Heart right ventricle (tissue), 16 donors: Measurements from ENCODE around the gene SH2D2A. TPM values are rescaled to one million over a fixed set of nuclear protein-coding genes. Genes with fewer than 3 reads are reported as not detected.

Source experiments
- ATAC-seq, 8 donors: fragments of 200-7000 bp; cut with Tn5 transposase; one replicate each; pipeline ENCODE4 v1.9.1; 2020; ENCODE audit warnings: mild to moderate bottlenecking in 8 of 8, moderate library complexity in 8 of 8, moderate number of reproducible peaks in 1 of 8
- DNase-seq, 2 donors: peaks; one replicate each; pipeline ENCODE4 v3.0.0-alpha.2; 2020
- H3K27ac ChIP-seq, 10 donors: fragments of 200-600 bp; sonication (generic) in 2 of 10; one replicate each; pipeline versions ENCODE4 v1.5.0 to v1.8.0; 2020 to 2022; ENCODE audit warnings: mild to moderate bottlenecking in 3 of 10
- H3K27me3 ChIP-seq, 7 donors: fragments of 200-600 bp; one replicate each; pipeline ENCODE4 v1.8.0; 2021 to 2022; ENCODE audit warnings: mild to moderate bottlenecking in 2 of 7
- H3K36me3 ChIP-seq, 9 donors: fragments of 200-600 bp; sonication (generic) in 1 of 9; one replicate each; pipeline versions ENCODE4 v1.5.0 to v1.8.0; 2020 to 2022; ENCODE audit warnings: mild to moderate bottlenecking in 2 of 9
- H3K4me1 ChIP-seq, 9 donors: fragments of 200-600 bp; sonication (generic) in 1 of 9; one replicate each; pipeline versions ENCODE4 v1.5.0 to v1.8.0; 2020 to 2022; ENCODE audit warnings: mild to moderate bottlenecking in 4 of 9
- H3K4me3 ChIP-seq, 10 donors: fragments of 200-600 bp; sonication (generic) in 2 of 10; one replicate each; pipeline versions ENCODE4 v1.5.0 to v1.8.0; 2020 to 2022; ENCODE audit warnings: mild to moderate bottlenecking in 7 of 10, moderate library complexity in 2 of 10
- H3K9me3 ChIP-seq, 11 donors: fragments of 200-600 bp in 10 of 11; sonication (generic) in 2 of 11; one replicate each; pipeline versions ENCODE4 v1.5.0 to v1.8.0; 2013 to 2022; ENCODE audit warnings: mild to moderate bottlenecking in 2 of 11, control low read depth in 1 of 11, moderate library complexity in 1 of 11
- WGBS, 2 donors: extraction: QIAGEN DNeasy Blood & Tissue Kit; methylation state at CpG; one replicate each; pipeline ENCODE4 v1.1.7; 2013; ENCODE audit warnings: inconsistent platforms in 1 of 2; 5-methylcytosine and 5-hydroxymethylcytosine counted together
- intact Hi-C, 10 donors: fragments of 100-400 bp; cut with DNase I; formaldehyde crosslinking; loops; one replicate each; pipeline versions ENCODE4 v1.11.1 to v1.14.2; 2022
- polyA plus RNA-seq, 2 donors: library from polyadenylated mRNA; stranded (reverse); fragments of 200-250 nt; gene quantifications; one replicate each; pipeline ENCODE4 v1.2.3, GENCODE V29; 2013
- total RNA-seq, 10 donors: library from RNA; stranded (reverse); fragmentation: NEBNext Ultra II Directional in 3 of 10; extraction: Animal tissue kit (Norgen Biotek cat#: 25700) in 3 of 10; gene quantifications; one replicate each; pipeline versions ENCODE4 v1.2.1 to v1.2.4, GENCODE V29; 2021 to 2023
- TF ChIP-seq, protein P1 (sequence below), 9 donors: fragments of 200-600 bp; sonication (generic) in 2 of 9; IDR thresholded peaks; one replicate each; pipeline versions ENCODE4 v1.5.0 to v1.8.0; 2021 to 2022; ENCODE audit warnings: antibody characterized with exemption in 9 of 9, mild to moderate bottlenecking in 5 of 9, moderate library complexity in 1 of 9
- donor health status: Arrhythmogenic right ventricular cardiomyopathy.
- donor health status: ischemic (EF 13 %, LVEDD 7.1; RV severe dilation, severe dysfunction).
- donor health status: healthy with polysubstance abuse.
- donor health status: DM: no; HTN: yes; CAD: no.
- donor health status: DM: no; HTN: no; CAD: no.
- donor health status: ischemic (EF 25% LVEDD 6.9; RV normal size, moderate dysfunction).
- donor health status: ischemic (EF 25% LVEDD 5.7; RV mildly dilated, moderate dysfunction).
- donor health status: healthy.
- donor health status: DM: yes; HTN: yes; CAD: no.
- donor health status: Ischemic cardiomyopathy.
- donor health status: ischemic (EF 35%, LVEDD 5.7; RV mildly dilated, moderate dysfunction).
- donor health status: nonischemic (EF 11% LVEDD 7.7; RV severe dilation, severe dysfunction).
- donor health status: DM: yes; HTN: yes; CAD: no.
- donor health status: PGD.
- donor health status: ischemic (EF 29% LVEDD 5.4; RV normal size, mild dysfunction).
- donor health status: nonischemic (EF 23%, LVEDD 6.1; RV moderate dilation, normal function).

SH2D2A gene
- total and polyA plus RNA-seq, 12 donors: 0.50 to 4.4 (median 0.81) TPM; not detected in 1

DNA sequence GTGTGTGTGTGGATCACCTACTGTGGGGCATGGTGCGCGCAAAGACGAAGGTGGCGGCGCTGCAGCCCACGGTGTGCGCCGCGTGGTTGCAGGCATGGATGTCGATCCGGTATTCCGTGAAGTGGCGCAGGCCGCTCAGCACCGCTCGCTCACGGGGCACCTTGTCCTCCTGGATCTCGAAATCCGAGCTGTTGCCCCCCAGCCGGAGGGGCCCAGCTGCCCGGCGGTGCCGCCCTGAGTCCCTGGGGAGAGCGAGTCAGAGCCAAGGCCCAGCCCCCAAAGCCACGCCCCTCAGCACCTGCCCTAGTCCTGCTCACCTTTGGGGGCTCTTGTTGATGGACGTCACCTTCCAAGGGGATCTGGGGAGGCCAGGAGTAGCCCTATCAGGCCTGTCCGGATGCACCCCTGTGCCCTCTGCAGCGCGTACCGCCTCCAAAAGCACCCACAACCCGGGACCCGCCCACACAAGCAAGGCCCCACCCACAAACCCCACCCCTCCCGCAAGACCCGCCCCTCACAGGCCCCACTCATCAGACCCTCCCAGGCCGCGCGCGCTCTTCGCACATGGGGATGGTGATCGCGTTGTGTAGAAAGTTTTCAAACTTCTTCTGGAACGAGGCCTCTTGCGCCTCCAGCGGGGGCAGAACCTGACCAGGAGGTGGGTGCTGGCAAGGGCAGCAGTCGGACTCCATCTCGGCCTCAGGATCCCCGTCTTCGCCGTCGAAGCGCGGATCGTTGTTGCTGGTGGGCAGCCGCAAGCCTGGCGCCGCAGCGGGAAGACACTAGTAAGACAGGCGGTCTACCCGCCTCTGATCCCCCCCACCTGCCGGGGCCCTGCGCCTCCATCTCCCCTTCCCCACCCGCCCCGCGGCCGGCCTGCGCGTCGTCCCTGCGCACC, 28.7 kb upstream of the SH2D2A start:
- ATAC-seq (peak in 1 of 8 donors; percentile 11), DNase-seq (no peak)
- TF ChIP-seq, protein P1, sequence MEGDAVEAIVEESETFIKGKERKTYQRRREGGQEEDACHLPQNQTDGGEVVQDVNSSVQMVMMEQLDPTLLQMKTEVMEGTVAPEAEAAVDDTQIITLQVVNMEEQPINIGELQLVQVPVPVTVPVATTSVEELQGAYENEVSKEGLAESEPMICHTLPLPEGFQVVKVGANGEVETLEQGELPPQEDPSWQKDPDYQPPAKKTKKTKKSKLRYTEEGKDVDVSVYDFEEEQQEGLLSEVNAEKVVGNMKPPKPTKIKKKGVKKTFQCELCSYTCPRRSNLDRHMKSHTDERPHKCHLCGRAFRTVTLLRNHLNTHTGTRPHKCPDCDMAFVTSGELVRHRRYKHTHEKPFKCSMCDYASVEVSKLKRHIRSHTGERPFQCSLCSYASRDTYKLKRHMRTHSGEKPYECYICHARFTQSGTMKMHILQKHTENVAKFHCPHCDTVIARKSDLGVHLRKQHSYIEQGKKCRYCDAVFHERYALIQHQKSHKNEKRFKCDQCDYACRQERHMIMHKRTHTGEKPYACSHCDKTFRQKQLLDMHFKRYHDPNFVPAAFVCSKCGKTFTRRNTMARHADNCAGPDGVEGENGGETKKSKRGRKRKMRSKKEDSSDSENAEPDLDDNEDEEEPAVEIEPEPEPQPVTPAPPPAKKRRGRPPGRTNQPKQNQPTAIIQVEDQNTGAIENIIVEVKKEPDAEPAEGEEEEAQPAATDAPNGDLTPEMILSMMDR (IDR thresholded peaks at IDR 0.05): no peak
- peaks cover 0 to 17% (median 9%) of the 10 kb centered on the region in 9 donors for H3K4me1 ChIP-seq
- H3K36me3 ChIP-seq: no peaks in the 10 kb centered on the region
- H3K4me3 ChIP-seq: no peak overlapping the region
- intact Hi-C loops: loop anchor here in 1 of 10 donors (10.0 kb wide), 1 partner anchor 79 kb away; the partner anchor contains the start of gene LRRC71
- H3K27ac ChIP-seq: no peak overlapping the region
- no peaks in the 10 kb centered on the region for H3K9me3 ChIP-seq
- peaks cover 3 to 92% (median 80%) of the 10 kb centered on the region in 7 donors for H3K27me3 ChIP-seq
- 9 to 11% methylated on average over 63 to 69 of the region's 69 CpGs for WGBS, 2 donors

DNA sequence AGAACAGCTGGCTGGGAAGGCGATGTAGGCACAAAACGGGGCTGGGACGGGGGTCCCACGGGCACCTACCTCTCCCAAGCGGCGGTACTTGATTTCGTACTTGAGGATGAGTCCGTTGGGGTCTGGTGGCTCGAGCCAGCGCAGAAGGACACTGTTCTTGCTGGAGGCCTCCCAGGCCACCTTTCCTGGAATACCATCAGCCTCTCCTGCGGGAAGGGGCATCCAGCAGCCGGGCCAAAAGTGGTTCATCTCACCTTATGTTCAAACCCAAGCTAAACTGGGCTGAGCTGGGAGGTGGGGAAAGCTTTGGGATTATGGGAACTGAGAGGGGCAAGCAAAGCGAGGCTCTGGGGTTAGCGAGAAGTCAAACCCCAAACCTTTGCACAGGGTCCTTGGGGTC, 28.0 kb upstream of the SH2D2A start:
- no peaks in the 10 kb centered on the region for H3K36me3 ChIP-seq
- H3K9me3 ChIP-seq: no peaks in the 10 kb centered on the region
- H3K27me3 ChIP-seq: peaks cover 3 to 92% (median 84%) of the 10 kb centered on the region in 7 donors
- intact Hi-C loops: loop anchor here in 2 of 10 donors (5.0 to 10.0 kb wide), 2 partner anchors 80 to 83 kb away; partner anchors contain the start of gene LRRC71 (in 1 of the 2)
- H3K4me1 ChIP-seq: peaks cover 0 to 17% (median 9%) of the 10 kb centered on the region in 9 donors
- TF ChIP-seq, protein P1 (IDR thresholded peaks at IDR 0.05): no peak
- WGBS, 2 donors: 21 to 35% methylated on average over 14 of the region's 14 CpGs
- no peak overlapping the region for H3K27ac ChIP-seq
- DNase-seq (no peak), ATAC-seq (no peak)
- H3K4me3 ChIP-seq: no peak overlapping the region

DNA sequence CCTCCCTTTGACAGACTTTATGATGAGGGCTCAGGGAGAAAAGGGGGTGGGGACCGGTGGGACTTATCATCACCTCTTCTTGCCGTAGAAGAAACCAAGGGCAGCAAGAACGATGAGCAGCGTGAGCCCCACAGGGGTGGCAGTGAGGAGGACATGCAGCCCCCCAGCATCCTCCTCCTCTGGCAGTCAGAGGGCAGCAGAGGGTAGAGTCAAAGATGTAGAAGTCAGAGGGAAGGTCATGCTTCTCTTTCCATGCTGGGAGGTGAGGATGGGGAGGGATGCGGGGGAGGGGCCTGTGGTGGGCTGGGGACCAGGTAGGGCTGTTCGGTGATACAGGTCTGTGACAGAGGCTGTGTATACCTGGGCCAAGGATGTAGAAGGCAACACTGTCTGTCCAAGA, 27.5 kb upstream of the SH2D2A start:
- ATAC-seq (no peak), DNase-seq (no peak)
- Histone ChIP-seq H3K4me1 (peaks cover 0 to 17% (median 9%) of the 10 kb centered on the region in 9 donors), H3K36me3 (no peaks in the 10 kb centered on the region), H3K27ac (no peak overlapping the region), H3K4me3 (no peak overlapping the region), H3K9me3 (no peaks in the 10 kb centered on the region), H3K27me3 (peaks cover 3 to 92% (median 84%) of the 10 kb centered on the region in 7 donors)
- intact Hi-C loops: loop anchor here in 2 of 10 donors (5.0 to 10.0 kb wide), 2 partner anchors 81 to 83 kb away; partner anchors contain the start of gene LRRC71 (in 1 of the 2)
- WGBS, 2 donors: 36 to 41% methylated on average over 6 of the region's 6 CpGs
- TF ChIP-seq, protein P1 (IDR thresholded peaks at IDR 0.05): no peak

DNA sequence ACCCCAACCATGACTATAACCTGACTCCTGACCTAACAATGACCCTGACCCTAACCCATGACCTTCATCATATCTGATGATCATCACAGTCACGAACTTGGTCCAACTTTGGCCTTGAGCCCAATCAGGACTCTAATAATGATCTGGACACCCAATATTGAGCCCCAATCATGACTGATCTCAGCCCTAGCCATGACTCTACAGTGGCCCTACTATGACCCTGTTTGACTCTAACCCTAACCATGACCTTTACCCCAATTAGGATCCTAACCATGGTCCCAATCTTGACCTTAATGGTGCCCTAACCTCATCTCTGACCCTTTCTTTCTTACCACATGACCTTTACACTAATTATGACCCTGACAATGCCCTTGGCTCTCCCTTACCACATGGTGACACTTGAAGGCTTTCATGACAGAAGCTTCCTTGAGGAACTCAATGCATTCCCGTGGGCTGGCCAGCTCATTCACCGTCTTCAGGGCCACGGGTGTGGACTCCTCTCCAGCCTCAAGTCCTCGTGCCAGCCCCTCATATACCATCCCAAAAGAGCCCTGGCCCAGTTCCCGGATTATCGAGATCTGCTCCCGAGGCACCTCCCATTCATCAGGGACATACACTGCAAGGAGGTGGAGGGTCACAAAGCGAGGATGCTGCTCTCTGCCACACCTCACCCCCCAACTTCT, 26.1 kb upstream of the SH2D2A start:
- DNase-seq (no peak), ATAC-seq (no peak)
- peaks cover 0 to 7% (median 5%) of the 10 kb centered on the region in 9 donors for H3K4me1 ChIP-seq
- H3K27me3 ChIP-seq: peaks cover 3 to 83% (median 78%) of the 10 kb centered on the region in 7 donors
- H3K27ac ChIP-seq: no peak overlapping the region
- H3K9me3 ChIP-seq: no peaks in the 10 kb centered on the region
- WGBS, 2 donors: 80 to 81% methylated on average over 9 of the region's 9 CpGs
- TF ChIP-seq, protein P1 (IDR thresholded peaks at IDR 0.05): no peak
- no peak overlapping the region for H3K4me3 ChIP-seq
- intact Hi-C loops: loop anchor here in 2 of 10 donors (5.0 to 10.0 kb wide), 2 partner anchors 82 to 85 kb away; partner anchors contain the start of gene LRRC71 (in 1 of the 2)
- no peaks in the 10 kb centered on the region for H3K36me3 ChIP-seq
